Measurements from ENCODE around the gene ZBTB33. TPM values are rescaled to one million over a fixed set of nuclear protein-coding genes. Genes with fewer than 3 reads are reported as not detected.
A peak's percentile ranks its signal among the peaks of the same experiment; 100 is the strongest.

Gene ZBTB33
- total RNA-seq, 2 donors from 2014 or later, result 20.5 to 21.3 TPM

GRCh38 chrX:120244735-120245498 lies 5.7 kb upstream of the ZBTB33 start:
- 3% methylated on average over 14 of the region's 43 CpGs for WGBS
- H3K27me3 ChIP-seq (replicated peaks; ENCODE audit: insufficient read depth), result no peaks in the 10 kb centered on the region
- peak overlapping the region; percentile 78 to 80 for H3K27ac ChIP-seq
- DNase-seq (ENCODE audit: low spot score), result peak; percentile 56
- intact Hi-C loops (cut with DNase I), result no loop called here
- no peaks in the 10 kb centered on the region for H3K4me1 ChIP-seq (replicated peaks)
- H3K9me3 ChIP-seq, result no peaks in the 10 kb centered on the region
- no peaks in the 10 kb centered on the region for H3K36me3 ChIP-seq
- H3K4me3 ChIP-seq, result peak overlapping the region; percentile 49 to 50
- no peak for TF ChIP-seq POLR2A (IDR thresholded peaks at IDR 0.05)
- TF ChIP-seq POLR2AphosphoS5 (IDR thresholded peaks at IDR 0.05), result peak; percentile 75

- TF ChIP-seq POLR2AphosphoS5 (IDR thresholded peaks at IDR 0.05), result no peak
- TF ChIP-seq POLR2A (IDR thresholded peaks at IDR 0.05), result no peak
- TF ChIP-seq, protein P1, sequence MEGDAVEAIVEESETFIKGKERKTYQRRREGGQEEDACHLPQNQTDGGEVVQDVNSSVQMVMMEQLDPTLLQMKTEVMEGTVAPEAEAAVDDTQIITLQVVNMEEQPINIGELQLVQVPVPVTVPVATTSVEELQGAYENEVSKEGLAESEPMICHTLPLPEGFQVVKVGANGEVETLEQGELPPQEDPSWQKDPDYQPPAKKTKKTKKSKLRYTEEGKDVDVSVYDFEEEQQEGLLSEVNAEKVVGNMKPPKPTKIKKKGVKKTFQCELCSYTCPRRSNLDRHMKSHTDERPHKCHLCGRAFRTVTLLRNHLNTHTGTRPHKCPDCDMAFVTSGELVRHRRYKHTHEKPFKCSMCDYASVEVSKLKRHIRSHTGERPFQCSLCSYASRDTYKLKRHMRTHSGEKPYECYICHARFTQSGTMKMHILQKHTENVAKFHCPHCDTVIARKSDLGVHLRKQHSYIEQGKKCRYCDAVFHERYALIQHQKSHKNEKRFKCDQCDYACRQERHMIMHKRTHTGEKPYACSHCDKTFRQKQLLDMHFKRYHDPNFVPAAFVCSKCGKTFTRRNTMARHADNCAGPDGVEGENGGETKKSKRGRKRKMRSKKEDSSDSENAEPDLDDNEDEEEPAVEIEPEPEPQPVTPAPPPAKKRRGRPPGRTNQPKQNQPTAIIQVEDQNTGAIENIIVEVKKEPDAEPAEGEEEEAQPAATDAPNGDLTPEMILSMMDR (IDR thresholded peaks at IDR 0.05), result no peak
- peak overlapping the region; percentile 55 to 60 for H3K4me3 ChIP-seq
- no peaks in the 10 kb centered on the region for H3K9me3 ChIP-seq
- H3K27me3 ChIP-seq (replicated peaks; ENCODE audit: insufficient read depth), result no peaks in the 10 kb centered on the region
- H3K27ac ChIP-seq, result peak overlapping the region; percentile 88 to 90
- DNase-seq (ENCODE audit: low spot score), result peak; percentile 7
- intact Hi-C loops (cut with DNase I), result no loop called here
- H3K4me1 ChIP-seq (replicated peaks), result no peaks in the 10 kb centered on the region
- WGBS, result 0% methylated on average over 28 of the region's 28 CpGs
- H3K36me3 ChIP-seq, result no peaks in the 10 kb centered on the region
Observed at GRCh38 chrX:120251471-120252011, 929 bp downstream of the ZBTB33 start.

- WGBS, result 83% methylated on average over 6 of the region's 6 CpGs
- H3K36me3 ChIP-seq, result no peaks in the 10 kb centered on the region
- TF ChIP-seq, protein P1 (IDR thresholded peaks at IDR 0.05), result no peak
- no peak for TF ChIP-seq POLR2AphosphoS5 (IDR thresholded peaks at IDR 0.05)
- TF ChIP-seq POLR2A (IDR thresholded peaks at IDR 0.05), result no peak
- no peak overlapping the region for H3K27ac ChIP-seq
- H3K9me3 ChIP-seq, result no peaks in the 10 kb centered on the region
- no peaks in the 10 kb centered on the region for H3K4me1 ChIP-seq (replicated peaks)
- H3K4me3 ChIP-seq, result no peak overlapping the region
- DNase-seq (ENCODE audit: low spot score), result no peak
- intact Hi-C loops (cut with DNase I), result no loop called here
- no peaks in the 10 kb centered on the region for H3K27me3 ChIP-seq (replicated peaks; ENCODE audit: insufficient read depth)
Observed at GRCh38 chrX:120253784-120254183, 3.2 kb downstream of the ZBTB33 start.

DNA sequence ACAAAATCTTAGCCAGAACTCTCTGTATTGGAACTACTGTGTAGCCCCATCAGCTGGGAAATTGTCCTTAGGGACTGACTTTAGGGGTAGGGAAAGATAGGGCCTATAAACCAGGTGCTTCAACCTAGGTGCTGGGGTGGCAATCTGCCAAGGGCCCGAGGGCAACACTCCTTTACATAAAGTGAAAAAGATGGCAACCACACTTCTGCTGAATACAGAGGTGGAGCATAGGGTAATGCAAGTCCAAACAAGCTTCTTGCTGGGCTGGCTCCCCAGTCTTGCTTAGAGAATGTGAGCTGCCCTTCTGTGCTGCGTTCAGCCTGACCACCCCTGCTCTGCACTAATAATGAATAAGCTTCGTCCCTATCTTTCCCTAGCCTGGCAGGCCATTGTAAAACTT lies 9.8 kb downstream of the ZBTB33 start:
- H3K4me1 ChIP-seq (replicated peaks), result no peaks in the 10 kb centered on the region
- intact Hi-C loops (cut with DNase I), result no loop called here
- no peaks in the 10 kb centered on the region for H3K27me3 ChIP-seq (replicated peaks; ENCODE audit: insufficient read depth)
- H3K4me3 ChIP-seq, result no peak overlapping the region
- H3K36me3 ChIP-seq, result no peaks in the 10 kb centered on the region
- H3K27ac ChIP-seq, result no peak overlapping the region
- H3K9me3 ChIP-seq, result no peaks in the 10 kb centered on the region
- TF ChIP-seq, protein P1 (IDR thresholded peaks at IDR 0.05), result no peak
- TF ChIP-seq POLR2A (IDR thresholded peaks at IDR 0.05) (no peak), POLR2AphosphoS5 (IDR thresholded peaks at IDR 0.05) (no peak)
- 25% methylated on average over 3 of the region's 3 CpGs for WGBS
- peak; percentile 34 for DNase-seq (ENCODE audit: low spot score)

DNA sequence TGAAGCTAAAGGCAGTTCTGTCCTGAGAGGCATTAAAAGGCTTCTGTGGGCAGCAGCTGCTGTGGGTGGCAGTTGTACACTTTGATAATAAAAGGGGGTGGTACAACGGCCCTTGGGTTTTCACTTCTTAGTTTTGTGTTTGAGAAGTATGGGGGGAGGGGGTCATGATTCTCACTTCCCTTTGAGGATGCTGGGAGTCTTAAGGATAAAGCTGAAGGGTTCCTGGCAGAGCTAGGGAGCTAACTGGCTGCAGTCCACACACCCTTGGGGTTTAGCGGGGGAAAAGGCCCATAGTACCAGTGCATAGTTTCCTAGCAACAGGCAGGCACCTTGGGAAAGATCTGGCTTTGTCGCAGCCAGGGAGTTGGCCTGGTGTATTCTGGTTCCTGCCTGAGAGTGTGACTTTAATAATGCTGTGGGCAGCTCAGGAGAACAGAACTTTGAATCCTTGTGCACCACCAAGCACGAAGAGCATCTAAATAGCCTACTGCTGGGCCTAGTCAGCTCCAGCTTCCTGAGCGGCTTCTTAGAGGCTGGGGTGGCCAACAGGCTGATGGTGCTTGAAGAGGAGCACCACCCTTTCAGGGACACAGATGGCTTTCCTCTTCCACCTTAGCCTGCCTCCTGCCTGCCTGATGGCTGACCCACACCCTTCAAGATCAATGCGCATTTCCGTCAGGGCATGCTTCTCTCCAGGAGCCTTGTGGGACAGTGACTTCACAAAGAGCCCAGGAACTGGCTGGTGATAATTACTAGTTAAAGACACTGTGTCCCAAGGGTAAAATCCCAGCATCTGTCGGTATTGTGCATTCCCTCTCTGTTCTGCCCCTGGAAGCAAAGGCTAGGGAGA lies 12.5 kb downstream of the ZBTB33 start:
- Histone ChIP-seq H3K27ac (no peak overlapping the region), H3K9me3 (no peaks in the 10 kb centered on the region), H3K36me3 (no peaks in the 10 kb centered on the region), H3K4me1 (replicated peaks) (no peaks in the 10 kb centered on the region), H3K4me3 (no peak overlapping the region), H3K27me3 (replicated peaks; ENCODE audit: insufficient read depth) (no peaks in the 10 kb centered on the region)
- no peak for DNase-seq (ENCODE audit: low spot score)
- intact Hi-C loops (cut with DNase I), result no loop called here
- WGBS, result 56% methylated on average over 6 of the region's 8 CpGs
- TF ChIP-seq POLR2A (IDR thresholded peaks at IDR 0.05) (no peak), POLR2AphosphoS5 (IDR thresholded peaks at IDR 0.05) (no peak)
- TF ChIP-seq, protein P1 (IDR thresholded peaks at IDR 0.05), result no peak
